CD4-positive, alpha-beta T cell treated with Interferon gamma for 1 hour (primary cell): ENCODE data around the gene ZNF385B.

Experiments used
- DNase-seq: peaks from one replicate; pipeline ENCODE4 v3.0.0-alpha.2; 2020

Gene ZNF385B

GRCh38 chr2:179855673-179856072, 5.7 kb downstream of the ZNF385B start:
- no peak for DNase-seq

DNA sequence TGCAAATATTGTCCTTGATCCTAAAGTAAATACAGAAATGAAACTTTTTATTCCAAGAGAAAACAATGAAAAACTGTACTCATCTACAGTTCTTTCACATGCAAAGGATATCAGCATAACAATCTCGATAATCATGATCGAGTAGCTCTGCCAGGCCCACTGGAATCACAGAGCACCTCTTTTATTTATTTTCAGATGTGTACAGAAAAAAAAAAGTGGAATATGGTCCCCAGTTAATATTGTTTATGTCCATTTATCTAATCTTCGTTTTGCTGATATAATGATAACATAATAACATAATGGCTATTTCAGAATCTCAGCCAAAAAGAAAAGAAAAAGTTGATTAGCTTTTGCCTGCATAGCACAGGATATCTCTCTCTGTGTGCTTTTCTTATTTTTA, 6.5 kb downstream of the ZNF385B start:
- DNase-seq, result no peak

- DNase-seq, result no peak
Measured at GRCh38 chr2:179853108-179853507, 8.3 kb downstream of the ZNF385B start.

DNA sequence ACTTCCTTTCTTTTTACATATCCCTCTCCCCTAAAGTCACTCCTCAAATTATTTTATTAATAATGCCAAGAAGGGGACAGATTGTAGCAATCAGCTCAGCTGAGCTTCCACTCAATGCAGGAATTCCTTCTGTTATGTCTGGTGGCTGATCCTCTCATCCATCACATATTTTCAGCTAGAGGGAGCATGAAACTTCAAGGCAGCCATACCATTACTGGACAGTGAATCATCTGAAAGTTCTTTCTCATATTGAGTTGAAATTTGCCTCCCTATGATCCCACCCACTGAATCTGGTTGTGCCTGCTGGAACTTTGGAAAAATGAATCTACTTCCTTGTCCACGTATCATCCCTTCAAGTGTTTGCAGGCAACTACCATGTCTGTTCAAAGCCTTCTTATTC, 11.2 kb downstream of the ZNF385B start:
- DNase-seq, result no peak

DNA sequence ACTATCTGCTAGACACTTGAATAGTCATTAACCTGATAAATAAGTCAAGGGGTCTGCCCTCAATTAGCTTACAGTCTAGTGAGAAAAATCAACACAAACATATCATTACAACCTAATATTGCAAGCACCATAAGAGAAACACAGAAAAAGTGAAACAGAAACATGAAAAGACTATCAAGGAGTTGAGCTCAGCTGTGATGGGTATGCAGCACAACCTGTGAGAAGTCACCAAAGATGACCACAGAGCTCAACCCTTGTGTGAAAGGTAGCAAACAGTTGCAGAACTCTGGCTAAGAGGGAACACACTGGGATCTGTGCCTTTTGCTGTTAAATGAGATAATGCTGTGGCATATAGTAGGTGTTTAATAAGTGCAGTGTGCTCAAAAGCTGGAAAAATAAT, 11.7 kb downstream of the ZNF385B start:
- no peak for DNase-seq

GRCh38 chr2:179843541-179843940, 17.9 kb downstream of the ZNF385B start:
- no peak for DNase-seq

GRCh38 chr2:179842498-179843153, 18.8 kb downstream of the ZNF385B start:
- DNase-seq, result no peak

- DNase-seq, result no peak
Measured at GRCh38 chr2:179840840-179841239, 20.6 kb downstream of the ZNF385B start.

DNA sequence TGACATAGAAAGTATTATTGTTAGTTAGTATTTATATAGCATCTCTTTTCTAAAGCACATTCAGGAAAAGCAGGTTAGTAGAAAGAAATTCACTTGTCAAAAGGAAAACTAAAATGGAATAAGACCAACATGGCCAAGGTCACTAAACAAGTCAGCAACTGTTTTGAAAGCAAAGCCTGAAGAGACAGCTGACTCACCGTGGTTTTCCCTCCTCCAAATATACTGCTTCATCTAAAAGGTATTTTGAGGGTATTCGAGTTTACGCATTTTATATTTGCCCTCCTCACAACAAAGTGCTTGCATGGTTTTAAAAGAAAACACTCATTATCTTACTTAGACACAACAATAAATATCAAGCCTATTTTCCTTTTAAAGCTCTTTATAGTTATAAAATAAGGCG, 24.0 kb downstream of the ZNF385B start:
- DNase-seq, result no peak

DNA sequence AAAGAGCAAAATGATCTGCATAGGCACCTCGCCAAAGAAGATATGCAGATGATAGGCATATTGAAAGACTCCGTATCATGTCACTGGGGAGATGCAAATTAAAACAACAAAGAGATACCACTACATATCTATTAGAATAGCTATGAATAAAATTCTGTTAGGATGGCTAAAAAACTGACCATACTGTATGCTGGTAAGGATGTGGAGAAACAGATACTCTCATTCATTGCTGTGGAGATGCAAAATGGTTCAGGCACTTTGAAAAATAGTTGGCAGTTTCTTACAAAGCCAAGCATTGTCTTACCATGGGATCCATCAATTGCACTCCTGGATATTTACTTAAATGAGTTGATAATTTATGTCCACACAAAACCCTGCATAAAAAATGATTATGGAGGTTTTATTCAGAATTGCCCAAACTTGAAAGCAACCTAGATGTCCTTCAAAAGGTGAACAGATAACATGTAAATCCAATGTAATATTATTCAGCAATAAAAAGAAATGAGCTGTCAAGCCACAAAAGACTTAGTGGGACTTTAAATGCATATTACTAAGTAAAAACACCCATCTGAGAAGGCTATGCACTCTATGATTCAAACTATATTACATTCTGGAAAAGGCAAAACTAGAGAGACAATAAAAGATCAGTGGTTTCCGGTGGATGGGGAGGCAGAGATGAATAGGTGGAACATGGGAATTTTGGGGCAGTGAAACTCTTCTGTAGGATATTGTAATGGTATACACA, 31.2 kb downstream of the ZNF385B start:
- no peak for DNase-seq

GRCh38 chr2:179826297-179826696, 35.1 kb downstream of the ZNF385B start:
- no peak for DNase-seq

- DNase-seq, result no peak
Measured at GRCh38 chr2:179825494-179825893, 35.9 kb downstream of the ZNF385B start.

- DNase-seq, result no peak
Measured at GRCh38 chr2:179824961-179825360, 36.5 kb downstream of the ZNF385B start.

DNA sequence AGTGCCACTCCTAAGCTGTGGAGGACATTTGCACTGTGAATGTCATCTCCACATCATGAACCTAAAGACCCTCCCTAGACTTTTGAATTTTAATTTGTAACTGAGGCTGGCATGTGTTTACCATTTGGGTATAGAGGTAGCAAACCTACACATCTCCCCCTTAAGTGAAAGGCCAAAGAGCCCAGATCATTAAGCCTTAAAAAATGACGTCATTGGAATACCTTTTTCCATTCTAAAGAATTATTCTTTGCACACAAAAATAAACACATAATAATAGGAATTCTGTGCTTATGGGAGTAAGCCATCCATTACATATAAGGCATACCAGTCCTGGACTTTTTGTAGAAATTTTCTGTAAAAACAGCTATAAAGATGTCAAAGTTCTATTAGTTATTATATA, 38.9 kb downstream of the ZNF385B start:
- DNase-seq, result no peak

DNA sequence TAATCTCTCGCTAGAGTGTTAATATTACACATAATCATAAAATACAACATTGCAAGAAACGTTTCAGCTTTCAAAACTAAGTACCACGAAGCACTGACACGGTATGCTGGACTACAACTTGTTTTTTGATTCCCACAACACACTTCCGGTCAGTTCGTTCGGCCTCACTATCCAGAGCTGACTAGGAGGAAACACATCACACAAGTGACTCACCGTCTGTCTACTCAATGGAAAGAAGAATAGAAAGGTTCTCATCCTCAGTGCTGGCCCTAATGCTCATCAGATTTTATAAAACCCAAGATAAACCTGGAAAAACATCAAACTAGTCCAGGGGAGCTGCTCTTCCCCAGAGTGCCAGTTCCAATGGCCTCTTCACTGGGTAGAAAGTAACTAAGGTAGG, 42.9 kb downstream of the ZNF385B start:
- no peak for DNase-seq

DNA sequence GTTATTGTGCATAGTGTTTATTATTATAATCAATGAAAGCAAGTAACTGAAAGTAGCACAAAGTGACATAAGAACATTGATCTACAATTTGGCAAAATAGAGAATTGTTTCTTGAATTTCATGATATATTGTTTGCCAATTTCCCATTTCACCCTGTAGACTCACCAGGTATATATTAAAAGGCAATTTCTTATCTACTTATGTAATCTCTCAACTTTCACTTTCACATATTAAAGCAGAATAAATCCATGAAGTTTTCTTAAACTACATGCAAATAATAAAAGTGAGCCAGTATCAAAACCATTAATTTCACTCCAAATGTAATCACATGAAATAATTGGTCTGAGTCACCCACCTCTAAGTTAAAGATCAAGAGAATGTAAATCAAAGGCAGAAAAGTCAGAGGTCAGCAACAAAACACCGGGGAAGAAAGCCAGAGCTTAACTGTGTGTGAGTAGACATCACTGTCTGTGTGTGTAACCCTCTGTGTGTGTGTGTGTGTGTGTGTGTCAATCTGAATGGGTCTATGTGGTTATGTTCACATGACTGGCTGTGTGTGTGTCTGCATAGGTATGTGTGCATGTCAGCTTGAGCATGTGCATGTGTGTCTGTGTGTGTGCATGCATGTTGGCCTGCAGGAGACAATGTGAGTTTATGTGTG, 44.1 kb downstream of the ZNF385B start:
- no peak for DNase-seq

- no peak for DNase-seq
Measured at GRCh38 chr2:179814050-179814449, 47.4 kb downstream of the ZNF385B start.

DNA sequence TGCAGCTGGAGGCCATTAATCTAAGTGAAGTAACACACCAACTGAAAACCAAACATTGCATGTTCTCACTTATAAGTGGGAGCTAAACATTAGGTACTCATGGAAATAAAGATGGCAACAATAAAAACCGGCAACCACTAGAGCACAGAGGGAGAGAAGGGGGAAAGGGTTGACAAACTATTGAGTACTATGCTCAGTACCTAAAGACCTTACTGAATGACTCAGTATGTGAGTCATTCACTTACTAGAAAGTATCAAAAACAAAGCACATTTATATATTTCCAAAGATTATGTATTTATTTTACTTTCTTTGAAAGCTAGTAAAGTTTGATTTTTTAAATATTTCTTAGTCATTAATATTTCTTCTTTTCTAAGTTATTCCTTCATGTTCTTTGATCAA, 48.9 kb downstream of the ZNF385B start:
- DNase-seq, result no peak

GRCh38 chr2:179811042-179811441, 50.4 kb downstream of the ZNF385B start:
- no peak for DNase-seq

GRCh38 chr2:179809606-179810005, 51.8 kb downstream of the ZNF385B start:
- no peak for DNase-seq

GRCh38 chr2:179805001-179805400, 56.4 kb downstream of the ZNF385B start:
- no peak for DNase-seq

GRCh38 chr2:179804206-179804605, 57.2 kb downstream of the ZNF385B start:
- no peak for DNase-seq

DNA sequence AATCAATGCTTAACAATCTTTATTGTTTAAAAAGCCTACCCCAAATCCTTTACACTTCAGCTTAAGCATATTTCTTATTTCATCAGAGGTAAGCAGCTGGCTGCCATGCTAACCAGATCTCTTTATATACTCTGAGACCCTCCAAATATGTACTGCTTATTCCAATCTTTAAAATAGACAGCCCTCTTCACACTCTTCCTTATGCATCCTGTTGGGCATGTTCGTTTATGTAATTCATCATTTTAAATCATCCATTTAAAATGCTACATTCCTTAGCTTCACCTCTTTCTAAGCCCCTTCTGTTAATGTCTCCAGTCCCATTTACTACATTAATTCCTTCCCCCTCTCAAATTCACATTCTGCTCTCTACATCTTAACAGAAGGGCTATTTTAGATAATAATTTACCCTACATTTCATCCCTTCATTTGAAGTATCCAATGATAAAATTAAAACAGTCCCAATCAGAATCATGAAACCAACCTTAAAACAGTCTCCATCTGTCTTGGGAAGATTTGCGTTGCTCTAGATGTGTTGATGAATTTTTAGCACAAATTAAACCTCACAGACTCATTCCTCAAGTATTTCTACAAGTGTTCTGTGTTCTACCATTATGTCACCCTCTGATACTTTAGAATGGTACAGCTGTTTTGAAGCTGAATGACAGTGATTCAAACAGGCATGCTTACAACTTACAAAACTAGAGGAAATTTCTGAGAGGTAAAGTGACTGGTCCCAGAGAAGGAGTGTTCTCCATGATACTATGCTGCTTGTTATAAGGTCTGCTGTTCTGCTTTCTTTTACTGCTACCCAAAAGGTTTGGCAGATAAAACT, 59.1 kb downstream of the ZNF385B start:
- no peak for DNase-seq
